MCF 10A (cell line): ENCODE data around the gene KRTAP5-2. TPM values are rescaled to one million over a fixed set of nuclear protein-coding genes. Genes with fewer than 3 reads are reported as not detected.

ENCODE experiments used
- BruUV-seq: library from RNA; stranded (reverse); fragments of 400-500 nt; replicated peaks from 2 replicates; lab custom pipeline; 2021; lab: Mats Ljungman, UMichigan
- CTCF ChIA-PET: fragments of 300-600 bp; sonication (Branson Sonifier 250); formaldehyde crosslinking; extraction: SDS; loops from one replicate; lab custom pipeline; 2021; ENCODE audit warnings: antibody characterized with exemption, inconsistent platforms; lab: Yijun Ruan, JAX
- POLR2A ChIA-PET: fragments of 300-600, 350-650 bp; sonication (Branson Sonifier 250); formaldehyde crosslinking; extraction: SDS; loops from one replicate; lab custom pipeline; 2020; ENCODE audit warnings: antibody characterized with exemption, inconsistent platforms; lab: Yijun Ruan, JAX
- DNase-seq: peaks from one replicate; pipeline ENCODE4 v3.0.0-alpha.2; 2018; ENCODE audit not compliant: unreplicated experiment
- H3K27ac Mint-ChIP-seq: one replicate; pipeline ENCODE4 v1.8.0; 2022; ENCODE audit warnings: mild to moderate bottlenecking, low read depth, mixed read lengths; ENCODE audit not compliant: unreplicated experiment
- H3K27me3 Mint-ChIP-seq: one replicate; pipeline ENCODE4 v1.8.0; 2022; ENCODE audit warnings: mixed read lengths; ENCODE audit not compliant: insufficient read depth, unreplicated experiment
- H3K36me3 Mint-ChIP-seq: one replicate; pipeline ENCODE4 v1.8.0; 2022; ENCODE audit warnings: mild to moderate bottlenecking, moderate library complexity, mixed read lengths; ENCODE audit not compliant: insufficient read depth, unreplicated experiment
- H3K4me1 Mint-ChIP-seq: one replicate; pipeline ENCODE4 v1.8.0; 2022; ENCODE audit warnings: mixed read lengths; ENCODE audit not compliant: insufficient read depth, unreplicated experiment
- H3K4me3 Mint-ChIP-seq: one replicate; pipeline ENCODE4 v1.8.0; 2022; ENCODE audit warnings: mild to moderate bottlenecking, moderate library complexity, mixed read lengths; ENCODE audit not compliant: unreplicated experiment
- H3K9me3 Mint-ChIP-seq: one replicate; pipeline ENCODE4 v1.8.0; 2022; ENCODE audit warnings: mixed read lengths; ENCODE audit not compliant: unreplicated experiment
- CTCF ChIP-seq: fragments of 200-600 bp; IDR thresholded peaks from one replicate; pipeline ENCODE4 v1.8.0; 2022; ENCODE audit warnings: antibody characterized with exemption, mild to moderate bottlenecking; ENCODE audit not compliant: unreplicated experiment
- intact Hi-C: fragments of 100-400 bp; cut with micrococcal nuclease; formaldehyde crosslinking; loops from 2 replicates; pipeline ENCODE4 v1.14.1; 2022
- total RNA-seq: library from RNA; stranded (reverse); gene quantifications from 2 replicates; pipeline ENCODE4 v1.2.3, GENCODE V29; 2022

KRTAP5-2 gene
- total RNA-seq, 1 experiment from 2014 or later = not detected

- ChIA-PET POLR2A (no interaction called here), CTCF (interaction anchor here (0.6 to 5.5 kb wide), 3 partner anchors 12 to 267 kb away, joined by 3 to 26 read pairs (median 3); no protein-coding TSS in a partner anchor)
- DNase-seq = no peak
- H3K9me3 Mint-ChIP-seq = no peaks in the 10 kb centered on the region
- no peak overlapping the region for H3K4me3 Mint-ChIP-seq
- peaks cover 21% of the 10 kb centered on the region for H3K4me1 Mint-ChIP-seq
- BruUV-seq = no TSS peak
- intact Hi-C loops = no loop called here
- TF ChIP-seq CTCF = no peak
- H3K27me3 Mint-ChIP-seq = no peaks in the 10 kb centered on the region
- no peaks in the 10 kb centered on the region for H3K36me3 Mint-ChIP-seq
- H3K27ac Mint-ChIP-seq = no peak overlapping the region
These were observed 34.9 kb downstream of the KRTAP5-2 start for GRCh38 chr11:1563149-1563638.

- intact Hi-C loops = no loop called here
- no peaks in the 10 kb centered on the region for H3K27me3 Mint-ChIP-seq
- no peak for TF ChIP-seq CTCF
- no peak overlapping the region for H3K4me3 Mint-ChIP-seq
- H3K27ac Mint-ChIP-seq = no peak overlapping the region
- BruUV-seq = no TSS peak
- H3K4me1 Mint-ChIP-seq = peaks cover 23% of the 10 kb centered on the region
- CTCF ChIA-PET = interaction anchor here (0.6 to 5.5 kb wide), 3 partner anchors 12 to 268 kb away, joined by 3 to 26 read pairs (median 3); no protein-coding TSS in a partner anchor
- H3K36me3 Mint-ChIP-seq = no peaks in the 10 kb centered on the region
- no peak for DNase-seq
- no peaks in the 10 kb centered on the region for H3K9me3 Mint-ChIP-seq
- POLR2A ChIA-PET = no interaction called here
These were observed 35.5 kb downstream of the KRTAP5-2 start for GRCh38 chr11:1562469-1563148.

- H3K27ac Mint-ChIP-seq = no peak overlapping the region
- no peak for DNase-seq
- H3K4me1 Mint-ChIP-seq = peaks cover 25% of the 10 kb centered on the region
- ChIA-PET POLR2A (no interaction called here), CTCF (interaction anchor here (5.5 kb wide), 1 partner anchor 13 kb away, joined by 26 read pairs; no protein-coding TSS in a partner anchor)
- BruUV-seq = no TSS peak
- no peak overlapping the region for H3K4me3 Mint-ChIP-seq
- no peaks in the 10 kb centered on the region for H3K9me3 Mint-ChIP-seq
- TF ChIP-seq CTCF = no peak
- no peaks in the 10 kb centered on the region for H3K27me3 Mint-ChIP-seq
- intact Hi-C loops = no loop called here
- H3K36me3 Mint-ChIP-seq = no peaks in the 10 kb centered on the region
These were observed 36.1 kb downstream of the KRTAP5-2 start for GRCh38 chr11:1561955-1562354.

- Mint-ChIP-seq H3K36me3 (no peaks in the 10 kb centered on the region), H3K4me3 (no peak overlapping the region), H3K9me3 (no peaks in the 10 kb centered on the region), H3K27me3 (no peaks in the 10 kb centered on the region), H3K4me1 (peaks cover 25% of the 10 kb centered on the region), H3K27ac (no peak overlapping the region)
- ChIA-PET POLR2A (no interaction called here), CTCF (interaction anchor here (5.5 kb wide), 1 partner anchor 13 kb away, joined by 26 read pairs; no protein-coding TSS in a partner anchor)
- DNase-seq = no peak
- intact Hi-C loops = no loop called here
- TF ChIP-seq CTCF = no peak
- BruUV-seq = no TSS peak
These were observed 36.8 kb downstream of the KRTAP5-2 start for GRCh38 chr11:1561266-1561665.
